ENCODE measurements around the gene POC1A.
"Not testable (repeated sequence)": the region's sequence is repeated elsewhere in the genome, so short reads cannot be mapped to it uniquely, and the experiment has no call there.

Gene POC1A

GRCh38 chr3:52040600-52040999, 113.6 kb downstream of the POC1A start:
- DNase-seq, result no peak

DNA sequence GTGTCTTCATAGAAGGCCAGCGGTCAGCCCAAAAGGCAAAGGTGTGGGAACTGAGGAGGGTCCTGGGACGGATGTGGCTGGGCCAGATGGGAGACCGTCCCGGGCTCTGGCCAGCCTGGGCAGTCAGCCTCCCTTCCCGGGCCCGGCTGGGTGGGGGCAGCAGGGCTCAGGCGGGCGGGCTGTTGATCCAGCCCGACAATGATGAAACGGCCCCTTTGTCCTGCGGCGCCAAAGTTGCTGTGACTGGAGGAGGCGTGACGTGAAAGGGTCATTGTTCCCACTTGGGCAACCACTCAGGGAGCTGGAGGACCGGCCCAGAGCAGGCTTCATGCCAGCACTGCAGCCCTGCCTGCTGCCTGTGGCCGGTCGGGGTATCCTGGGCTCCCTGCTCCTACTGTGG, 114.4 kb downstream of the POC1A start:
- DNase-seq, result peak; percentile 11

DNA sequence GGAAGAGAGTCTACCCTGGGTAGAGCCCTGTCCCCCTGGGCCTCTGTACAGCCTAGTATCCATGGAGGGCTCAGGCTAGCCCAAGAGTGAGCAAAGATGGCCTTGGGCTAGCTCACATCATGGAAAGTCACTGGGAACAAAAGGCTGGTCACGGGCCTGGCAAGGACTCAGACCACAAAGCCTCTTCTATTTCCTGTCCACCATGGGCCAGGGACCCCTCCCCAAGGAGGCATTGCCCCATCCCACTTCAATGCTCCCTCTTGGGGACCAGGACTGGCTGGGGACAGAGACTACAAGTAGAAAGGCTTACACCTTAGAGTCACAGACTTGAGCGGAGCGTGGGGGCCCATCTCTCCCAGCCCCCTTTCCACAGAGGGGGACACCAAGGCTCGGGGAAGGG, 114.8 kb downstream of the POC1A start:
- no peak for DNase-seq

DNA sequence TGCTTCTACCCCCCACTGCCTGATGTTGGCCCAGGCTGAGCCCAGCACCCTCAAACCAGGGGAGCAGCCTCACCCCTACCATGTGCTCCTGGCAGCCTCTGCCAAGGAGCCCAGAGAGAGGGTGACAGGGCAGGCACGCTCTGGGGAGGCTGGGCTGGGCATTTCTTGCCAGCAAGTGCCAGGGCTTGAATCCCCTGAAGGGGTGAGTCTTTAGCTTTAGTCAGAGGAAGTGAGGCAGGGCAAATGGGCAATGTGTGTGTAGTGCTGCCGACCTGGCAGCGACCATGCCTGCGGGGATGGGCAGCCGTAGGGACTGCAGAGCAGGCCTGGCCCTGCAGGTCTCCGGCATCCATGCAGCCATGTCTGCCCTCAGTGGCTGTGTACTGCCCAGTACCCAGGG, 116.0 kb downstream of the POC1A start:
- no peak for DNase-seq

DNA sequence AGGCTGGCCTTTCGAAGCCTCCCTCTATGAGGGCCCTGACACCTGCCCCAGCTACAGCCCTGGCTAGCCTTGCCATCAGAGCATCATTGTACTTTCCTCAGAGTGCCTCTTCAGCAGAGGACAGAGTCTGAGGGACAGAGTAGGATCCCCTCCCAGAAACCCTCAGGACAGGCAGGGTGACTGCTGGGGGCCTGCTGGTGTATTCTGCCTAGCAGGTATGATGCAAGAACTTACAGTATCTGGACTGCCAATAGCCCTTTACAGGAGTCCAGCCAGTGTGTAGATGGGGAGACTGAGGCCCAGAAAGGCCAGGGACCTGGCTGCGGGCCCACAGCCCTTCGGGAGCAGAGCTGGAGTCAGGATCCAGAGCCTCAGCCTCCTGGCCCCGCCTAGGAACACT, 116.9 kb downstream of the POC1A start:
- DNase-seq, result no peak

GRCh38 chr3:52036829-52037228, 117.4 kb downstream of the POC1A start:
- no peak for DNase-seq

DNA sequence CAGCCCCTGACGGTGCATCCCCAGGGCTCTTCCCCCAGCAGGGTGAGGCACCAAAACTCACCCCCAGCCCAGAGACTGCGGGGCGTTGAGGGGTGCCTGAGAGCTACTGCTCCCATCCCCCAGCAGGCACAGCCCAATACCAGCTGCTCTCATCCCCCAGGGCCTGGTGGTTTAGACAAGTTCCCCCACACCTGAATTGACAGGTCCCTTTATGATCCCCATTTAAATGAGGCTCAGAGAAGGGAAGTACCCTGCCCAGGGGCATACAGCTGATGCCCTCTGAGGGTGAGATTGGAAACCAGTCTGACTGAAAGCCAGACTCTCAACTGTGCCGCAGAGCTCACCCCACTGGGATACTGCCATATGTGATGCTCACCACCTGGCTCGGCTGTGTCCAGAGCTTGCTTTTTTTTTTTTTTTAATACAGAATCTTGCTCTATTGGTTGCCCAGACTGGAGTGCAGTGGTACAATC, 118.0 kb downstream of the POC1A start:
- no peak for DNase-seq

DNA sequence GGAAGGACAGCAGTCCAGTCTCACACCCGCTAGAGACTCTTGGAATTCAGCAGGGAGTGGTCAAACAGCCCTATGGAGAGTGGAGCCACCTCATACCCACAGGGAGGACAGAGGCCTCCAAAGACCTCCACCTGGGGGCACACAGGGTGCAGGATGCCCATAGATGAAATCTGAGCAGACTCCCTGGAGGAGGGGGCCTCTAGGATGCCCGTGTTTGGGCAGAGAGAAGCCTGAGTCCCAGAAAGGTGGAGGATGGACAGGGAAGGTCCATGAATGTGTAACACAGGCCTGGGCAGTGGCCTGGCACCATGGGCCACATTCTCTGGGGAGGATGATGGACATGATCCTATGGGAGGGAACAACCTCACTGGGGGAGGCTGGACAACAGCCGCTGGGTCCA, 119.6 kb downstream of the POC1A start:
- DNase-seq, result no peak

- DNase-seq, result no peak
These were observed 120.0 kb downstream of the POC1A start for GRCh38 chr3:52034212-52034611.

GRCh38 chr3:52033748-52034147, 120.5 kb downstream of the POC1A start:
- not testable (repeated sequence) for DNase-seq

- no peak for DNase-seq
These were observed 121.4 kb downstream of the POC1A start for GRCh38 chr3:52032702-52033408.

DNA sequence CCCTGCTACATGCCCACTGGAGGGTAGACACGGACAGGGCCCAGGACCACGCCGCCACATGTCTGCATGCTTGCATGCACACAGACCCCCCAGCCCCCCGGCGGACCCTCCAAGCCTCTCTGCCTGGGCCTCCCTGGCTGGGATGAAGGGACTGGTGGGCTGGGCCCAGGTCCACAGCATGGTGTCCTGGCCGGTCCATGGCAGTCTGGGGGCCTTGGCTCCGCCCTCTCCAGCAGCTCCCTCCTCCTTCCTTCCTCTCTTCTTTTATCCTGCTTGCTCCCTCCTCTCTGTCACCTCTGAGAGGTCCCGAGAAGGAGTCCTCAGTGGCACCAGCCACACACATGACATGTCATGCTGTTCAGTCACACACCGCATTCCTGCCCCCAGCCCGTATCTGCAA, 122.3 kb downstream of the POC1A start:
- DNase-seq, result no peak

DNA sequence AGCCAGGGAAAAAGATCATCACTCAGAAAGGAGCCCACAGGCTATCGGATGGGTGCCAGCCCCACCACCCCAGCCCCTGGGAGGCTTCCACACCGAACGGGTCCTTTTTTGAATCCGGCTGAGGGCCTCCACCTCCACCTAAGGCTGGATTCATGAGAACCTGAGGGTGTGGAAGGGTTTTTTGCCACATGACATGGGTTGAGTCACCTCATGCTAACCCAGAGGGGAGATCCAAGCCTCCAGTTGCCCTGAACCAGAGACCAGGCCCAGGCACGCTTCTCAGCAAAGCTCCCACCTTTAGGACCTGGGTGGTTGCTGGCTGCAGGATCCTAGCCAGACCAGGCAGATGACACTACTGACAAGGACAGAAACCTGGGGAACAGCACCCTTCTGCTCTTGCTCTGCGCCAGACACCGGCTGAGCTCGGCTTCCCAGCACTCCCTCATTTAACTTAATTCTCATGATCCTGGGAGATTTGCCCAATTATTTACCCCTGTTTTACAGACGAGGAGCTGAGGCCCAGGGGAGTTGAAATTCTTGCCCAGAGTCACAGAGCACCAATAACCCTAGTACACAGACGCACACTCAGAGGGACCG, 123.4 kb downstream of the POC1A start:
- no peak for DNase-seq

DNA sequence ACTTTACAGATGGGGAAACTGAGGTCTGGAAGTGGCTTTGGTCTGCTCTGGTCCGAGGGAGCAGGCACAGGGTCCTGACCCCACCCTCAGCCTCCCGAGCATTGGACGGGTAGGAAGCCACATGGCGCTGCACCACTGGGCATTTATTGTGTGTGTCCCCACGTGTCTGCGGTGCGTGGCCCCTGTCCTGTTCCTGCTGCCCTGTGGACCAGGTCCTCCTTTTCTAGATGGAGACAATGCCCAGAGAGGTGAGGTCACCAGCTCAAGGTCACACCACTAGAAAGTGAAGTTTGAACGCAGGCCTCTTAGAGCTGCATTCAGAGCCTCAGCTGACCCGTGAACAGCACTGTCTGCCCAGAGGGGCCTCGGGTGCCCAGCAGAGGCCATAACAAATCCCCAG, 124.7 kb downstream of the POC1A start:
- no peak for DNase-seq

- DNase-seq, result no peak
These were observed 125.2 kb downstream of the POC1A start for GRCh38 chr3:52029053-52029452.

GRCh38 chr3:52028572-52028971, 125.7 kb downstream of the POC1A start:
- no peak for DNase-seq

DNA sequence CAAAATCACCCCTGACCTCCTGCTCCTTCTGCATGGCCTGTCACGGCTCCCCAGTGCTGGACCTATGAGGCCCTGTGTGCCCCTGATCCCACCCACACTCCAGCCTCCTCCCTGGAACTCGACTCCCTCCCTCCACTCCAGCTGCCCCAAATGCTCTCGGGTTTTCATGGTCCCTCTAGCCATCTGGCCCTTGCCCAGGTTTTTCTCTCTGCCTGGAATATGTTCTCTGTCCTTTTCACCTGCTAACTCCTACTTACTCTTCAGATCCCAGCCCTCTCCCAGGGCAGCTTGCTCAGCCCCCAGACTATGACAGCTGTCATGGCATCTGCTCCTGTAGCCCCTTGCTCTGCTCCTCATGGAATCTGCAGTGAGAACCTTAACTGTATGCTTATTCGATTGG, 128.2 kb downstream of the POC1A start:
- no peak for DNase-seq

GRCh38 chr3:52025453-52025852, 128.8 kb downstream of the POC1A start:
- DNase-seq, result no peak

Measured in NCI-H1048 (cell line).